Activated CD4-positive, alpha-beta T cell treated with anti-CD3 and anti-CD28 coated beads for 36 hours (primary cell): Measurements from ENCODE around the gene ACTR3. TPM values are rescaled to one million over a fixed set of nuclear protein-coding genes. Genes with fewer than 3 reads are reported as not detected.

ENCODE experiments used
- ATAC-seq: fragments of 200-7000 bp; cut with Tn5 transposase; one replicate; pipeline ENCODE4 v1.10.0; 2021; ENCODE audit warnings: mild to moderate bottlenecking, moderate library complexity
- CTCF ChIA-PET: fragments of 350-600 bp; sonication (Branson Sonifier 250); formaldehyde crosslinking; loops from one replicate; lab custom pipeline; 2021; ENCODE audit warnings: antibody characterized with exemption; lab: Charles Lee
- POLR2A ChIA-PET: fragments of 350-600 bp; sonication (Branson Sonifier 250); formaldehyde crosslinking; loops from one replicate; lab custom pipeline; 2021; ENCODE audit warnings: antibody characterized with exemption, inconsistent platforms; lab: Charles Lee
- DNase-seq: peaks from one replicate; pipeline ENCODE4 v3.0.0-alpha.2; 2020
- H3K27ac Mint-ChIP-seq: one replicate; pipeline ENCODE4 v1.8.0; 2021; ENCODE audit warnings: mixed read lengths
- H3K27me3 Mint-ChIP-seq: one replicate; pipeline ENCODE4 v1.8.0; 2021; ENCODE audit warnings: mixed read lengths
- H3K36me3 Mint-ChIP-seq: one replicate; pipeline ENCODE4 v1.8.0; 2021; ENCODE audit warnings: low read depth, mixed read lengths
- H3K4me1 Mint-ChIP-seq: one replicate; pipeline ENCODE4 v1.8.0; 2021; ENCODE audit warnings: mixed read lengths
- H3K4me3 Mint-ChIP-seq: one replicate; pipeline ENCODE4 v1.8.0; 2021; ENCODE audit warnings: mild to moderate bottlenecking, moderate library complexity, mixed read lengths
- H3K9me3 Mint-ChIP-seq: one replicate; pipeline ENCODE4 v1.8.0; 2021; ENCODE audit warnings: low read depth, mixed read lengths
- intact Hi-C, 2 experiments: fragments of 100-400 bp; cut with DNase I in 1 of 2; cut with micrococcal nuclease in 1 of 2; formaldehyde crosslinking; loops; one replicate each; pipeline versions ENCODE4 v1.14.2 to v1.15.1; 2022 to 2024; cut with DNase I, micrococcal nuclease
- total RNA-seq, 2 experiments: library from RNA; stranded (reverse); gene quantifications; one replicate each; pipeline ENCODE4 v1.2.3, GENCODE V29; 2021

ACTR3 gene
- total RNA-seq, 2 experiments from 2014 or later, result 495 to 583 TPM

DNA sequence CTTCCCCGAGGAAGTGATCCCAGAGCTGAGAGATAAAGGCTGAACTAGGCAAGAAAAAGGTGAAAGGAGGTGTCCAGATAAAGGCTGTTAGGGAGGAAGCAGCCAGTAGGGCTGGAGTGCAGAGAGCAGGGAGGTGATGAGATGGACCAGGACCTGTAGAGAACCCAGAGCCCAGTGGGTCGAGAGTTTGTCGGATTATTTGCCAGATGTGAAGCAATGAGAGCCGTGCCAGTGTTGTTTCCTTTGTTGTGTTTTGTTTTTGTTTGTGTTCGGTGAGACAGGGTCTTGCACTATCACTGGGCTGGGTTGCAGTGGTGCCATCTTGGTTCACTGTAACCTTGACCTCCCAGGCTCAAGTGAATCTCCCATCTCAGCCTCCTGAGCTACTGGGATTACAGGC lies 111.3 kb downstream of the ACTR3 start:
- ATAC-seq, result no peak
- H3K27ac Mint-ChIP-seq, result no peak overlapping the region
- DNase-seq, result no peak
- no peaks in the 10 kb centered on the region for H3K36me3 Mint-ChIP-seq
- H3K4me3 Mint-ChIP-seq, result no peak overlapping the region
- H3K4me1 Mint-ChIP-seq, result no peaks in the 10 kb centered on the region
- intact Hi-C loops, result no loop called here
- ChIA-PET POLR2A (no interaction called here), CTCF (interaction anchor here (1.3 kb wide), 1 partner anchor 10 kb away, joined by 5 read pairs; no protein-coding TSS in a partner anchor)
- H3K9me3 Mint-ChIP-seq, result peaks cover 5% of the 10 kb centered on the region
- peaks cover 8% of the 10 kb centered on the region for H3K27me3 Mint-ChIP-seq

DNA sequence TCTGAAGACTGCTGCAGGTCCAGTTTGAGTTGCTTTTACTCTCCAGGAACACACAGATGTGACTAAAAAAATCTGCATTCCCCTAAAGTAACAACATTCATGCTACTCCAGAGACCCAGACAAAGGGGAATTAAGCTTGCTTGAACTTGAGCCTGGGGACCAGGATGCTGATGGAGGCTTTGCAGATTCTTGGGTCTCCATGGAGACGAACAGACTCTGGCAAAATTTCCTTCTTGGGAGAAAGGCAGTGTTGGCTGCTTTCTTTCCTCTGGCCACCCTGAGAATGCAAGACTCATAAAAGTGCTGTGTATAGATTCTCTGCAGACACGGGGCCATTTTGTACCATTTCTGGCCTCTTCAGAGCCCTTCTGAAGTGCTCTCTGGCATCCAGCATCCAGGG lies 112.0 kb downstream of the ACTR3 start:
- ChIA-PET CTCF (no interaction called here), POLR2A (no interaction called here)
- no peak for DNase-seq
- peaks cover 8% of the 10 kb centered on the region for H3K27me3 Mint-ChIP-seq
- no peak overlapping the region for H3K4me3 Mint-ChIP-seq
- peaks cover 5% of the 10 kb centered on the region for H3K9me3 Mint-ChIP-seq
- intact Hi-C loops, result no loop called here
- no peaks in the 10 kb centered on the region for H3K4me1 Mint-ChIP-seq
- no peak overlapping the region for H3K27ac Mint-ChIP-seq
- ATAC-seq, result no peak
- H3K36me3 Mint-ChIP-seq, result no peaks in the 10 kb centered on the region

GRCh38 chr2:114005110-114005783 lies 115.4 kb downstream of the ACTR3 start:
- Mint-ChIP-seq H3K4me1 (no peaks in the 10 kb centered on the region), H3K9me3 (peaks cover 5% of the 10 kb centered on the region), H3K27me3 (peaks cover 11% of the 10 kb centered on the region), H3K27ac (no peak overlapping the region), H3K36me3 (no peaks in the 10 kb centered on the region), H3K4me3 (no peak overlapping the region)
- DNase-seq (no peak), ATAC-seq (no peak)
- intact Hi-C loops, result no loop called here
- ChIA-PET POLR2A (no interaction called here), CTCF (no interaction called here)

GRCh38 chr2:114006460-114006859 lies 116.6 kb downstream of the ACTR3 start:
- intact Hi-C loops, result no loop called here
- Mint-ChIP-seq H3K27me3 (peaks cover 11% of the 10 kb centered on the region), H3K27ac (no peak overlapping the region), H3K36me3 (no peaks in the 10 kb centered on the region), H3K4me1 (no peaks in the 10 kb centered on the region), H3K9me3 (peaks cover 5% of the 10 kb centered on the region), H3K4me3 (no peak overlapping the region)
- ChIA-PET CTCF (no interaction called here), POLR2A (no interaction called here)
- no peak for DNase-seq
- no peak for ATAC-seq

GRCh38 chr2:114007436-114007835 lies 117.5 kb downstream of the ACTR3 start:
- Mint-ChIP-seq H3K36me3 (no peaks in the 10 kb centered on the region), H3K9me3 (peaks cover 5% of the 10 kb centered on the region), H3K4me1 (no peaks in the 10 kb centered on the region), H3K27me3 (peaks cover 11% of the 10 kb centered on the region), H3K4me3 (no peak overlapping the region), H3K27ac (no peak overlapping the region)
- DNase-seq (no peak), ATAC-seq (no peak)
- ChIA-PET CTCF (no interaction called here), POLR2A (no interaction called here)
- intact Hi-C loops, result no loop called here

DNA sequence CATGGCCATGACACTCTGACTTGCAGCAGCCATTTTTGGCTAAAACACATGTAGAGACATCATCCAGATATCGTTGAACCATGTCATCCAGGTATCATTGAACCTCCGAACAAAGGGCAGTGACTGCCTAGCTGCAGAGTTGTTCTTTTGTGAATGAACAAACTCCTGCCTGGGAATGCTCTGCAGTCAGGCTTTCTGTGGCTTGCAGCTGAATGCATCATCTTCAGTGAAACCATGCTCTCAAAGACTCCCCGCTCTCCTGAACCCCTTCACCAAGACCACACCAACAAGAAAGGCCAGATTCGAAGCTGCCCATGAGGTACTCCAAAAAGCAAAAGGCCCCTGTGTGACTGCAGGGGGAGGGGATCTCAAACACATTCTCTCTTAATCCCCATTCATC lies 118.8 kb downstream of the ACTR3 start:
- H3K27ac Mint-ChIP-seq, result no peak overlapping the region
- intact Hi-C loops, result no loop called here
- ChIA-PET CTCF (no interaction called here), POLR2A (no interaction called here)
- DNase-seq (no peak), ATAC-seq (no peak)
- peaks cover 11% of the 10 kb centered on the region for H3K27me3 Mint-ChIP-seq
- no peaks in the 10 kb centered on the region for H3K36me3 Mint-ChIP-seq
- H3K9me3 Mint-ChIP-seq, result peaks cover 5% of the 10 kb centered on the region
- no peaks in the 10 kb centered on the region for H3K4me1 Mint-ChIP-seq
- H3K4me3 Mint-ChIP-seq, result no peak overlapping the region

DNA sequence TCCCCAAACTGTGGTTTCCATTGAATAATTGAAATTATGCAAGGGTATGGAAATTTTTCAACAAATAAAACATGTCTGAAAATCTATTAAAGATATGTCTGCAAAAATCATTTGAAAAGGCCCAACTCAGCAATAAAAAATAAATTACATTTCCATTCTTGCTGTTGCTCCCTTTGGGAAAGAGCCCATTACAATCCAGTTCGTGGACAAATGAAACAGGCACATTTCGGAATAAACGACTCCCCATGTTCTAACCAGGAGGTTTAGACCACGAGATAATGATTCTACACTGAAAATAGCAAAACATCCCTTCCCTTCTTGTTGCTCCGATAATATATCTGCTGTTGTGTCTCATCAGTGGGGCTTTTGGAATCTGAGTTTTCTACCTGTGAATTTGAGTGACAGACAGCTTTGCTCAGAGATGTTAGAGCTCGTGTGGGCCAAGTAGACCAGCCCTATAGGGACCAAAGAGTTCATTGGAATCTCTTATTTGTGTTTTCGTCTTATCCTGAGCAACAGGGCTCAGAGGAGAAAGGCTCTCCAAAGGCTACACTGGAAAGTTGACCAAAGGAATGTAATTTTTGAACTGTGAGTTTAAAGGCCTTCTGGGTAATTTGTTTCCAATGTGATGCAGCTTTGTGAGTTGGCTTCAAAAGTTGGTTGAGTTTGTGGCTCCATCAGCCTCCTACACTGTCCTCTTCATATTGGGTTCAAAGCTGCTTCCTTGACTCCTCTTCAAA lies 119.5 kb downstream of the ACTR3 start:
- Mint-ChIP-seq H3K9me3 (peaks cover 1% of the 10 kb centered on the region), H3K27ac (no peak overlapping the region), H3K4me1 (no peaks in the 10 kb centered on the region), H3K36me3 (no peaks in the 10 kb centered on the region), H3K4me3 (no peak overlapping the region), H3K27me3 (peaks cover 8% of the 10 kb centered on the region)
- POLR2A ChIA-PET, result no interaction called here
- ATAC-seq, result no peak
- CTCF ChIA-PET, result no interaction called here
- DNase-seq, result no peak
- intact Hi-C loops, result no loop called here

DNA sequence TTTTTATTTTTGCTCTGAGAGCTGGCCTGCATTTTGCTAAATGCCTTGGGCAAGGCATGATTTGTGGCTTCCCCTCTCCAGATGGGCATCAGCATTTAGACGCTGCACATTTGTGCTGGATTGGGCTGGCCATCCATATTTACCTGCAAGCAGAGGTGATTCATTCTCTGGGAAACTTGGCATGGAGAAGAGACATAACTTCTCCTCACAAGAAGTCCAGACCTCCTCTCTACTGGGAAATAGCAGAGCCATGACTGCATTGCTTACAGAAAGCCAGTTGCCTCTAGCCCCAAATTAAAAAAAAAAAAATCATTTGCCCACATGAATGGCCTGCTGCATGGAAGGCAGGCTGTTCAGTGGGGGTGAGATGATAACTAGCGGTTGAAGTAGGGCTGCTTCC lies 120.1 kb downstream of the ACTR3 start:
- CTCF ChIA-PET, result no interaction called here

DNA sequence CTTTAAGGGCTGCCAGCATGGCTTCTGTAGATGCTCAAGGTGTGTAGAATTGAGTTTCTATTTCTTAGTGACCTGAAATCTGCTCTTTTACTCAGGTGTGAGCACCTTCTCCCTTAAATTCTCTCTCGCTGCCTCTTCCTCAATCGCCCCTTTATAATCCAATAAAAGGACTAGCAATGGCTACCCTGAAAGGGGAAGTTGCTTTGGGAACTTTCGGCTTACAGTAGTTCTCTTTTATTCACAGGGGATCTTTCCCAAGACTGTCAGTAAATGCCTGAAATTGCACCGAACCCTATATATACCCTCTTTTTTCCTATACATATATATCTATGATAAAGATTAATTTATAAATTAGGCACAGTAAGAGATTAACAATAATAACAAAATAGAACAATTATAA lies 121.8 kb downstream of the ACTR3 start:
- Mint-ChIP-seq H3K36me3 (no peaks in the 10 kb centered on the region), H3K9me3 (no peaks in the 10 kb centered on the region), H3K4me3 (no peak overlapping the region), H3K27ac (no peak overlapping the region), H3K27me3 (peaks cover 5% of the 10 kb centered on the region), H3K4me1 (no peaks in the 10 kb centered on the region)
- ChIA-PET POLR2A (no interaction called here), CTCF (interaction anchor here (2.1 kb wide), 1 partner anchor 11 kb away, joined by 5 read pairs; no protein-coding TSS in a partner anchor)
- ATAC-seq (no peak), DNase-seq (no peak)
- intact Hi-C loops, result no loop called here

More for the DNA sequence above, 120.1 kb downstream of the ACTR3 start:
- Mint-ChIP-seq H3K9me3 (no peaks in the 10 kb centered on the region), H3K4me1 (no peaks in the 10 kb centered on the region), H3K27ac (no peak overlapping the region), H3K36me3 (no peaks in the 10 kb centered on the region), H3K4me3 (no peak overlapping the region), H3K27me3 (peaks cover 4% of the 10 kb centered on the region)
- intact Hi-C loops, result no loop called here
- ATAC-seq (no peak), DNase-seq (no peak)
- POLR2A ChIA-PET, result no interaction called here

Other genes starting within 250 kb of the ACTR3 start
- 10 to 100 TPM; 13.4 to 18.4 TPM for gene SLC35F5, start 133.4 kb upstream of the ACTR3 start, total RNA-seq